GM18868 (cell line): ENCODE data around the gene TRAFD1.
"Not testable (repeated sequence)": the region's sequence is repeated elsewhere in the genome, so short reads cannot be mapped to it uniquely, and the experiment has no call there.

Experiments
- ATAC-seq: cut with Tn5 transposase; IDR thresholded peaks from one replicate; pipeline ENCODE4 v1.9.1; 2021; ENCODE audit warnings: mild to moderate bottlenecking, moderate library complexity; ENCODE audit not compliant: unreplicated experiment

The TRAFD1 gene

DNA sequence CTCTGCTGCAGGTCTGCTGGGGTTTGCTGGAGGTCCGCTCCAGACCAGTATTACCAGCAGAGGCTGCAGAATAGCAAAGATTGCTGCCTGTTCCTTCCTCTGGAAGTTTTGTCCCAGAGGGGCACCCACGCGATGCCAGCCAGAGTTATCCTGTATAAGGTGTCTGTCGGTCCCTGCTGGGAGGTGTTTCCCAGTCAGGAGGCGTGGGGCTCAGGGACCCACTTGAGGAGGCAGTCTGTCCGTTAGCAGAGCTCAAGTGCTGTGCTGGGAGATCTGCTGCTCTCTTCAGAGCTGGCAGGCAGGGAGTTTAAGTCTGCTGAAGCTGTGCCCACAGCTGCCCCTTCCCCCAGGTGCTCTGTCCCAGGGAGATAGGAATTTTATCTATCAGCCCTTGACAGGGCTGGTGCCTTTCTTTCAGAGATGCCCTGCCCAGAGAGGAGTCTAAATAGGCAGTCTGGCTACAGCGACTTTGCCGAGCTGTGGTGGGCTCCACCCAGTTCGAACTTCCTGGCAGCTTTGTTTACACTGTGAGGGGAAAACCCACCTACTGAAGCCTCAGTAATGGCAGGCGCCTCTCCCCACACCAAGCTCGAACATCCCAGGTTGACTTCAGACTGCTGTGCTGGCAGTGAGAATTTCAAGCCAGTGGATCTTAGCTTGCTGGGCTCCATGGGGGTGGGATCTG is 33.2 kb downstream of the TRAFD1 start:
- not testable (repeated sequence) for ATAC-seq

DNA sequence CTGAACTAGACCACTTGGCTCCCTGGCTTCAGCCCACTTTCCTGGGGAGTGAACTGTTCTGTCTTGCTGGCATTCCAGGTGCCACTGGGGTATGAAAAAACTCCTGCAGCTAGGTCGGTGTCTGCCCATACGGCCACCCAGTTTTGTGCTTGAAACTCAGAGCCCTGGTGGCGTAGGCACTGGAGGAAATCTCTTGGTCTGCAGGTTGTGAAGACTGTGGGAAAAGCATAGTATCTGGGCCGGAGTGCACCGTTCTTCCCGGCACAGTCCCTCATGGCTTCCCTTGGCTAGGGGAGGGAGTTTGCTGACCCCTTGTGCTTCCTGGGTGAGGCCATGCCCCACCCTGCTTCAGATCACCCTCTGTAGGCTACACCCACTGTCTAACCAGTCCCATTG is 33.8 kb downstream of the TRAFD1 start:
- ATAC-seq: no peak

GRCh38 chr12:112160611-112161010 is 35.3 kb downstream of the TRAFD1 start:
- no peak for ATAC-seq

DNA sequence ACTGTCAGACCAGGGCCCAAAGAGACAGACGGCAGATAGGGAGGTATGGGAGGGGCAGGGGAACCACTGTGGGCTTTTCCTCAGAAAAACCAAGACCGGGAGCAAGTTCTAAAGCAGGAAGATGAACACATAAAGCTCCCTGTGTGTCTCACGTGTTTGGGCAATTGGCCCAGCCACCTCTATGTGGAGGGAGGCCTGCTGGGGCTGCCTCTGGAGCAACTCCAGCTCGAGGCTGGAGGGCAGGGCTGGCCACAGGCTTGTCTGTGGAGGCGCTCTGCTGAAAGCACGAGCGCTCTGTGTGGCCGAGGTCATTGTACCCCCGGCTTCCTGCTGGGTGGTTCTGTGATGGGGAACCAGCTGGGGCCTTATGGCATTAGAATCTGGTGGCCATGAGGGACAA is 36.4 kb downstream of the TRAFD1 start:
- ATAC-seq: no peak

DNA sequence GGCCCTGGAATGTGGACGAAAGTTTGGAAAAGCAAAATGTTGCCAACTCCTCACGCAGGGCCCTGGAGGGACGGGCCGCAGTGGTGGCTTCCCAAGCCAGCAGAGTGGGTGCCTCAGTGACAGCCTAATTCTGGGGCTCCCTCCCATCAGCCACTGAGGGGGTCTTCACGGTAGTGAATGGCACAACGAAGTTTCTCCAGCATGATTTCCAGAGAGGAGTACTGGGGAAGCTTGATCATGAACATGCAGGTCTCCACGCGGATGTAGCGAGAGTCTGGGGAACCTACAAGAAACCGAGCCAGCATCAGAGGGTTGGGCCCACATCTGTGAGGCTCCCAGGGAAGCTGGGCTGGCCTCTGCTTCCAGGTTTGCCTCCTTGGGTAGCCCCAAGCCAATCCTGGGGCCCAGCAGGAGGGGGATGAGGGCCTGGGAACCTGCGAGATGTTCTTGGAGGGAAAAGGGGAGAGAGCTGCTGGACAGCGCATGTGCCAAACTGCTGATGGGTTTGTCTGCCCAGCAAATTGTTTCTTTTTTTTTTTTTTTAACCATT is 37.0 kb downstream of the TRAFD1 start:
- no peak for ATAC-seq

GRCh38 chr12:112163056-112163455 is 37.7 kb downstream of the TRAFD1 start:
- ATAC-seq: no peak

DNA sequence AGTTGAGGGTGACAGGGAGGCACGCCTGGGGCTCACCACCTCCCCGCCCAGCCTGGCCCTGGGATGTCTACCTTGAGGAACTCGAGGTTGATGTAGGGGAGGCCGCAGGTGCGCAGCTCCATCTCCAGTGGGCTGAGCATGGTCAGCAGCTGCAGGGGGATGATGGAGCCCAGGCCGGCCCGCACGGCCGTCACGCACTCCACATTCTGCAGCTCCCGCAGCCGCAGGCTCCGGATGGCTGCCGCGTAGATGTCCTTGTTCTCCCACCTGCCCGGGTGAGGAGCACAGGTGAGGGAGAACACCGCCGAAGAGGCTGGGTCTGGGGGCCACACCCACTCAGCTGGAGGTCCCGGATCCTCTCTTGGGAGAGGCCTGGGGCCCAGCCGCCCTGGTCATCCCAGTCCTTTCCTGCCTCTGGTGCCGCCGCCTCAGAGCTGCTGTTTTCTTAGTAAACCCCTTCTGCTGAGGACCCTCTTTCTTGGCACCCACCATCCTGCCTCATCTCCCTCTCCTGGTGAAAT is 38.2 kb downstream of the TRAFD1 start:
- no peak for ATAC-seq

DNA sequence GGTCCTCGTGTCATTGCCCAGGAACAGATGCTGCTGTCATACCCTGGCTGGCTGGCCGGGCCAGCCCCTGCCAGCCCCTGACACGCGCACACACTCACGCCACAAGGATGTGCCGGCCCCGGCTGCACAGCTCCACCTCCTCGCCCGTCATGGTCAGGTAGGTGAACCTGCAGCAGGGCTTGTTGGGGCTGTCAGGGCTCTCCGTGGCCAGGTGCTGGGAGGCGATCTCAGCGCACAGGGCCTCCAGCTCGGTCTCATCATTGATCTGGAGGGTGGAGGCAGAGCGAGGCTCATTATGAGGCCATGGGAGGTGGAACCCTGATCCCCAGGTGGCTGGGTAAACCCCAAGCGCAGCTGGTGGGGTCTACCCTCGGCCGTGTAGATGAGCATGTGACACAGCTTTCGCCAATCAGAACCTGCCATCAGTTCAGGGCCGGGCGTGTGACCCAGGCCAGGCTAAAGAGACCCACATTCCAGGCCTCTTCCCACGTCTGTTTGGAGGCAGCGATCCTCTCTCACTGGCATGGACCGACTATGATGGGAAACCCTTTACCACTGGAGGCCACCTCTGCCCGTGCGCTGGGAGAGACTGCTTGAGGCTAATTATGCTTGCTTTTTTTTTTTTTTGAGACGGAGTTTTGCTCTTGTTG is 38.8 kb downstream of the TRAFD1 start:
- no peak for ATAC-seq

- ATAC-seq: no peak
Observed at GRCh38 chr12:112165624-112166023, 40.3 kb downstream of the TRAFD1 start.

DNA sequence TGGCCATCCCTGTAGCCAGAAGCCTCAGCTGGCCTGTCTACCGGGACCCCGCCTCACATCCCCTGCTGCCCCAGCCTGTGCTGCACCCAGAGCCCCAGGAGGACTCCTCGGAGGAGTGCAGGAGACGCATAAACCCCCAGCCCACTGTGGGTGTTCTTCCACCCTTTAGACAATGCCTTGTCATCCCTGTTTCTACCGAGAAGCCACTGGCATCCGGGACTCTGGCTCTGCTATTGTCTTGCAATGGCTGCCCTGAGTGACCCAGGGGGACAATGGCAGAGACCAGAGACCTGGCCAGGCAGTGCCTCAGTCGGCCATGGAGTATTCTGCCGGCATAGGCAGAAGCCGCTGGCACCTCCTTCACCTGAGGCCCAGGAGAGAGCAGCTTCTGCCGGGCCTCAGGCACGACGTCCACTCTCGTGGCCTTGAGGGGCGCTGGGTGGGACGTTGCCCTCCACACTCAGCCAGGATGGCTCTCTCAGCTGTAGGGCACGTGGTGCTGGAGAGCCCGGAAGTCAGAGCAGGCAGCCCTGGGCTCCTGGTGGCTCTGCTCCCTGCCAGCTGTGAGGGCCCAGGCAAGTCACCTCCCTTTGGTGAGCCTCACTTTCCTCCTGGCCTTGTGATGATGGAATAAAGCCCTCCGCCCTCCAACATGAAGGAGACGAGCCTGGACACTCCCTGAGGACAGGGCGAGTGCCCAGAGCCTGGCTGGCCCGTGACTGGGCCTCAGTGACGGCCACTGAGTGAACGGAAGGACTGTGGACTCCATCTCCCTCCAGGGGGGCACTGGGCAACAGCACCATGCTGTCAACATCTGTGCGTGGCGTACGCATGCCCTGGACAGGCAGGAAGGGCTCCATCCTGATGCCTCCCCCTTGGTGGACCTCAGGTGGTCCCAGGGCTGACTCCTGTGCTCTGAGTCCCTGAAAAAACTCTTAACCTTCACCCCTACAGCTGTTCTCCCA is 41.0 kb downstream of the TRAFD1 start:
- no peak for ATAC-seq

- ATAC-seq: no peak
Observed at GRCh38 chr12:112167031-112167461, 41.7 kb downstream of the TRAFD1 start.

DNA sequence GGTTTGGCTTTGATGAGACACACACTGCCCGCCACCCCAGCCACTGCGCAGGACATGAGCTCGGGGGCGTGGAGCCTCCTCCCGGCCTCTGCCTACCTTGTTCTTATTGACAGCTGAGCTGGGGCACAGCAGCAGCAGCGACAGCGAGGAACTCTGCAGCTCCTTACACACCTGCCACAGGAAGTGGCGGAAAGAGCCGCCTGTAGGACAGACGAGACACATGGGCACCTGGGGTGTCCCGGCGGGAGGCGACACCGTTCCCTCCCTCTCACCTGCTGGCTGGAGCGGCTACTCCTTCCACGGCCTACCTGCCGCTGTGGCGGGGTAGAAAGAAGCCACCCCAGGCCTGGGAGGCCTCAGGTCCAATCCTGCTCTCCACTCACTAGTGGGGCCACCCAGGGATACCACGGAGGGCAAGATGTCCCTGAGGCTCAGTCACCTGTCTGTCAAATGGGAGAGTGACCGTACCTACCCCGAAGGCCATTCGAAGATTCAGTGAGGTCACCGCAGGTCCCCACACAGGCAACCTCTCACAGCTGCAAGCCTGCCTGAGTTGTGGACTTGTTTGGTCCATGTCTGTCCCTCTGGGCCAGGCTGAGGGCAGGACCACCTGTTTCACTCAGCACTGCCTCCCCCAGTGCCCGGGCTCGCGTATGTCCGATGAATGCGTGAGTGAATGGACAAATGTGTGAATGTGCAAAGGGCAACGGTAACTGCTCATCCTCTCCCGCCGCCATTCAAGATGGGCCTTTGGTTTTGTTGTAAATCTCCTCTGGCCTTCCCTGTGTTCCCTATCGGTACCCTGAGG is 42.6 kb downstream of the TRAFD1 start:
- ATAC-seq: no peak

- ATAC-seq: no peak
Observed at GRCh38 chr12:112168561-112168971, 43.2 kb downstream of the TRAFD1 start.

GRCh38 chr12:112169161-112169872 is 44.0 kb downstream of the TRAFD1 start:
- no peak for ATAC-seq

DNA sequence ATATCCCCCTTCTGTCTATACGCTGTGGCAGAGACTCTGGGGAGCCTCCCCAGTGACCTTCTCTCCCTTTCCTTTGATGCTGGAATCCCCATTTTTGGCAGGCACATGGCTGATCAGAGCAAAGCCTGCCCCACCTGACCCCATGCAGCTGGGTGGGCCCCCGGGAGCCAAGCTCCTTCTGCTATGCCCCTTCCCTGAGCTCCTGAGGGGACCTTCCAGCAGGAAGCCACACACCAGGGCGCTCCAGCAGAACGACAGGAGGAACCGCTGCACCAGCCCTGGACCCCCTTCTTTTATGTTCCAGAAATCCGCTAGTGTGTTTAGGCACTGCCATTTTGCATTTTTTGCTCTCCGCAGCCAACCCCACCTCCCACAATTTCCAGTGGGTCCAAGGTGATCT is 44.6 kb downstream of the TRAFD1 start:
- ATAC-seq: no peak

DNA sequence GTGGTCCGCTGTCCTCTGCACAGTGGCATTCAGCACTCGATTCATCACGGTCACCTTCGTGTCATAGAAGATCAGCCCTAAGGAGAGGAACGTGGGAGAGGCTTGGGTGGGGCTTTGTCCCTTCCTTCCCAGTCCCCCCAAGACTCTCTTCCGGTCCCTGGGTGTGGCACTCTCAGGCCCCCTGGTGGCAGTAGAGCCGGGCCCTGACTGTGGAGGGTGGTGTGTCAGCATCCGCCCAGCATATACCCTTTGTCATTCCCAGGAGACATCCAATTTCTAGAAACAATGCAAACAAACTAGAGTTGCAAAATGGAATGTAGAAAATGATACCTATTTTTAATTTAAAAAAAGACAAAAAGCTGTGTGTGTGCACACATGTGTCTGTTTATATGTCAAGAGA is 45.0 kb downstream of the TRAFD1 start:
- no peak for ATAC-seq

GRCh38 chr12:112170971-112171596 is 45.7 kb downstream of the TRAFD1 start:
- ATAC-seq: no peak

DNA sequence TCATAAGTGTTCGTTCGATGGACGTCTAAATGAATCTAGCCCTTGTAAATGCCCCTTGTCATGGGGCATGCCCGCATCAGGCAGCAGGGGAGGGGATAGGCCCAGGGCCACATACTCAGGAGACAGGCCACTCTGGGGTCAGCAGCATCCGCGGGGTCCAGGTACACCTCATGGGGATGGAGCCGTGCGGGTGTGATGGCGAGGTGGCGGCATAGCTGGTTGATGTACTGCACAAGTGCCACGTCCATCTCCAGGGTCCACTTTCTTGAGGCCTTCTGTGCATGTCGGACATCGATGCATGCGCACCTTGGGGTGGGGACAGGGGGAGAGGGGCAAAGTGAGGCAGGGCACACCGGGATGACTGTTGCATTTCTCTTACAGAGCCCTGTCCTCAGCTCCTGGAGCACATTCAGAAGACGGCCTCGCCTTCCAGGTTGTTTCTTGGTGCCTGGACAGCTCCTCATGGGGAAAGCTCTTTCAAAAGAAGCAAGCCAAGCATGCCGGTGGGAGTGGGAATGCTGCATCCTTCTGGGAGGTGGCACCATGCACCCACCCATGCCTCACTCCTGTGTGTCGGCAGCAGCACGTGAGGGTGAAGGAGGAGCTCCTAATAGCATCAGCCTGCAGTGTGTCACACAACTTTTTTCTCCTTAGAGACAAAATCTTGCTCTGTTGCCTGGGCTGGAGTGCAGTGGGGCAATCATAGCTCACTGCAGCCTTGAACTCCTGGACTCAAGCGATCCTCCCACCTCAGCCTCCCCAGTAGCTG is 47.4 kb downstream of the TRAFD1 start:
- ATAC-seq: no peak
